ENCODE measurements around the gene CPSF4L. TPM values are rescaled to one million over a fixed set of nuclear protein-coding genes. Genes with fewer than 3 reads are reported as not detected.

The CPSF4L gene
- total RNA-seq, 1 experiment from 2014 or later = not detected

- ChIA-PET CTCF (no interaction called here), POLR2A (ENCODE audit: low non-redundant PET) (interaction anchor here (0.6 kb wide), 1 partner anchor 22 kb away, joined by 23 read pairs; no protein-coding TSS in a partner anchor)
- peak overlapping the region; percentile 32 for H3K27ac ChIP-seq (ENCODE audit: low read depth, low read length, poor library complexity, severe bottlenecking)
- H3K9me3 ChIP-seq (ENCODE audit: low read depth, low read length, poor library complexity, severe bottlenecking) = no peaks in the 10 kb centered on the region
- intact Hi-C loops (cut with micrococcal nuclease; ENCODE audit: unreplicated experiment) = no loop called here
- H3K4me3 ChIP-seq (ENCODE audit: low read depth, low read length, poor library complexity, severe bottlenecking) = no peak overlapping the region
- DNase-seq (ENCODE audit: low spot score) = peak; percentile 56
- BruUV-seq (replicated peaks) = no TSS peak
- H3K36me3 ChIP-seq (ENCODE audit: insufficient read depth, low read length, poor library complexity, severe bottlenecking) = no peaks in the 10 kb centered on the region
- no peak for TF ChIP-seq CTCF (conservative IDR thresholded peaks at IDR 0.05; ENCODE audit: low read depth, low read length)
- no peak for TF ChIP-seq EZH2 (IDR thresholded peaks at IDR 0.05; ENCODE audit: borderline replicate concordance, low read depth, low read length, poor library complexity, severe bottlenecking)
- peaks cover 61% of the 10 kb centered on the region for H3K4me1 ChIP-seq (ENCODE audit: insufficient read depth, low read length, poor library complexity, severe bottlenecking)
- H3K27me3 ChIP-seq (replicated peaks; ENCODE audit: insufficient read depth, low read depth, low read length, poor library complexity) = no peaks in the 10 kb centered on the region
These were observed 46.5 kb upstream of the CPSF4L start for GRCh38 chr17:73308017-73308823.

- no peaks in the 10 kb centered on the region for H3K27me3 ChIP-seq (replicated peaks; ENCODE audit: insufficient read depth, low read depth, low read length, poor library complexity)
- no peak overlapping the region for H3K4me3 ChIP-seq (ENCODE audit: low read depth, low read length, poor library complexity, severe bottlenecking)
- TF ChIP-seq EZH2 (IDR thresholded peaks at IDR 0.05; ENCODE audit: borderline replicate concordance, low read depth, low read length, poor library complexity, severe bottlenecking) = no peak
- no peak for TF ChIP-seq CTCF (conservative IDR thresholded peaks at IDR 0.05; ENCODE audit: low read depth, low read length)
- no peaks in the 10 kb centered on the region for H3K9me3 ChIP-seq (ENCODE audit: low read depth, low read length, poor library complexity, severe bottlenecking)
- BruUV-seq (replicated peaks) = no TSS peak
- DNase-seq (ENCODE audit: low spot score) = peak; percentile 57
- H3K27ac ChIP-seq (ENCODE audit: low read depth, low read length, poor library complexity, severe bottlenecking) = peak overlapping the region; percentile 91
- no peaks in the 10 kb centered on the region for H3K36me3 ChIP-seq (ENCODE audit: insufficient read depth, low read length, poor library complexity, severe bottlenecking)
- intact Hi-C loops (cut with micrococcal nuclease; ENCODE audit: unreplicated experiment) = no loop called here
- POLR2A ChIA-PET (ENCODE audit: low non-redundant PET) = interaction anchor here (0.6 to 0.7 kb wide), 2 partner anchors 9 to 23 kb away, joined by 5 to 23 read pairs; no protein-coding TSS in a partner anchor
- CTCF ChIA-PET = interaction anchor here (0.7 kb wide), 1 partner anchor 41 kb away, joined by 8 read pairs; no protein-coding TSS in a partner anchor
- peaks cover 61% of the 10 kb centered on the region for H3K4me1 ChIP-seq (ENCODE audit: insufficient read depth, low read length, poor library complexity, severe bottlenecking)
These were observed 45.5 kb upstream of the CPSF4L start for GRCh38 chr17:73307130-73307529.

- no TSS peak for BruUV-seq (replicated peaks)
- H3K4me1 ChIP-seq (ENCODE audit: insufficient read depth, low read length, poor library complexity, severe bottlenecking) = peaks cover 71% of the 10 kb centered on the region
- ChIA-PET POLR2A (ENCODE audit: low non-redundant PET) (no interaction called here), CTCF (no interaction called here)
- DNase-seq (ENCODE audit: low spot score) = no peak
- H3K27ac ChIP-seq (ENCODE audit: low read depth, low read length, poor library complexity, severe bottlenecking) = peak overlapping the region; percentile 91
- H3K36me3 ChIP-seq (ENCODE audit: insufficient read depth, low read length, poor library complexity, severe bottlenecking) = no peaks in the 10 kb centered on the region
- H3K4me3 ChIP-seq (ENCODE audit: low read depth, low read length, poor library complexity, severe bottlenecking) = peak overlapping the region; percentile 38
- intact Hi-C loops (cut with micrococcal nuclease; ENCODE audit: unreplicated experiment) = no loop called here
- no peak for TF ChIP-seq CTCF (conservative IDR thresholded peaks at IDR 0.05; ENCODE audit: low read depth, low read length)
- no peak for TF ChIP-seq EZH2 (IDR thresholded peaks at IDR 0.05; ENCODE audit: borderline replicate concordance, low read depth, low read length, poor library complexity, severe bottlenecking)
- H3K9me3 ChIP-seq (ENCODE audit: low read depth, low read length, poor library complexity, severe bottlenecking) = no peaks in the 10 kb centered on the region
- H3K27me3 ChIP-seq (replicated peaks; ENCODE audit: insufficient read depth, low read depth, low read length, poor library complexity) = no peaks in the 10 kb centered on the region
These were observed 44.5 kb upstream of the CPSF4L start for GRCh38 chr17:73305845-73306836.

All from A673 (cell line).